Osteoblast (primary cell): ENCODE measurements around the gene SH3BP5. TPM values are rescaled to one million over a fixed set of nuclear protein-coding genes. Genes with fewer than 3 reads are reported as not detected.

ENCODE experiments used
- DNase-seq: peaks from one replicate; pipeline ENCODE4 v3.0.0; 2011; ENCODE audit warnings: low spot score, mixed read lengths; ENCODE audit not compliant: insufficient read length; ENCODE audit errors: missing footprints
- H2AFZ ChIP-seq: 2 replicates; pipeline ENCODE4 v1.6.0; 2011; ENCODE audit warnings: mild to moderate bottlenecking, low read length
- H3K27ac ChIP-seq: 2 replicates; pipeline ENCODE4 v1.5.1; 2011; ENCODE audit warnings: mild to moderate bottlenecking, low read depth, low read length, moderate library complexity
- H3K27me3 ChIP-seq: 2 replicates; pipeline ENCODE4 v1.6.0; 2012; ENCODE audit warnings: mild to moderate bottlenecking, control low read depth, inconsistent platforms, low read length, moderate library complexity; ENCODE audit not compliant: insufficient read depth
- H3K36me3 ChIP-seq: 2 replicates; pipeline ENCODE4 v1.5.1; 2011; ENCODE audit warnings: mild to moderate bottlenecking, low read length, control low read depth, moderate library complexity; ENCODE audit not compliant: insufficient read depth
- H3K4me1 ChIP-seq: 2 replicates; pipeline ENCODE4 v1.5.1; 2011; ENCODE audit warnings: mild to moderate bottlenecking, low read length, control low read depth, moderate library complexity; ENCODE audit not compliant: insufficient read depth
- H3K4me2 ChIP-seq: 2 replicates; pipeline ENCODE4 v1.6.0; 2011; ENCODE audit warnings: mild to moderate bottlenecking, low read length; ENCODE audit not compliant: insufficient read depth
- H3K4me3 ChIP-seq: fragments of 200-600 bp; sonication (generic); 3 replicates; pipeline ENCODE4 v1.5.1; 2012; ENCODE audit warnings: mild to moderate bottlenecking, low read length, inconsistent platforms; ENCODE audit not compliant: insufficient read depth
- H3K79me2 ChIP-seq: 2 replicates; pipeline ENCODE4 v1.6.0; 2012; ENCODE audit warnings: mild to moderate bottlenecking, low read length, control low read depth, inconsistent platforms; ENCODE audit not compliant: insufficient read depth
- H3K9me3 ChIP-seq: 2 replicates; pipeline ENCODE4 v1.5.1; 2011; ENCODE audit warnings: low read depth, low read length, control low read depth
- H4K20me1 ChIP-seq: 2 replicates; pipeline ENCODE4 v1.6.0; 2012; ENCODE audit warnings: mild to moderate bottlenecking, low read length, control low read depth; ENCODE audit not compliant: insufficient read depth
- total RNA-seq: library from RNA; depleted of rRNA; stranded (reverse); fragments of >200 nt; gene quantifications from 2 replicates; pipeline ENCODE4 v1.2.3, GENCODE V29; 2012
- TF ChIP-seq, protein P1 (sequence below): IDR thresholded peaks from 2 replicates; pipeline ENCODE4 v1.5.1; 2011; ENCODE audit warnings: mild to moderate bottlenecking, low read depth, low read length, moderate library complexity; ENCODE audit errors: extremely low read depth

Gene SH3BP5
- total RNA-seq, 1 donor: 67.3 TPM

DNA sequence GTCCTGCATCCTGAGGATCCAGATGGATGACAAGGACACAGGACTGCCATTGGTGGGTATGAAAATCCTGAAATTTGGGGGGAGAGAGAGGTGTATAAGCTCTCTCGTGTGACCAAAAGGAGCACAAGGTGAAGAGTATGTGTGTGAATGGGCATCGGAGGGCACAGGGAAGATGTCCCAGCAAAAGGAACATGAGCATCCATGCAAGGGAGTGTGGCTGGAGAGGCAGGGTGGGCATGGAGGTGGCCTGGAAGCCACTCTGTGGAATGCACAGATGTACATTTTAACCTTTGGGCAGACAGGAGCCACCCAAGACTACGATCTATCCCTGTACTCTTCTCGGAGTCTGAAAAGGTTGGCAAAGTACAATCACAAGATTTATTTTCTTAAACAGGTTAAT is 71.9 kb downstream of the SH3BP5 start:
- Histone ChIP-seq H3K4me1 (no peaks in the 10 kb centered on the region), H3K79me2 (peaks cover 28% of the 10 kb centered on the region), H4K20me1 (peaks cover 9% of the 10 kb centered on the region), H3K4me3 (no peak overlapping the region), H3K9me3 (no peaks in the 10 kb centered on the region), H3K27me3 (no peaks in the 10 kb centered on the region), H3K4me2 (no peak overlapping the region), H2AFZ (no peak overlapping the region), H3K27ac (no peak overlapping the region), H3K36me3 (peaks cover 62% of the 10 kb centered on the region)
- TF ChIP-seq, protein P1, sequence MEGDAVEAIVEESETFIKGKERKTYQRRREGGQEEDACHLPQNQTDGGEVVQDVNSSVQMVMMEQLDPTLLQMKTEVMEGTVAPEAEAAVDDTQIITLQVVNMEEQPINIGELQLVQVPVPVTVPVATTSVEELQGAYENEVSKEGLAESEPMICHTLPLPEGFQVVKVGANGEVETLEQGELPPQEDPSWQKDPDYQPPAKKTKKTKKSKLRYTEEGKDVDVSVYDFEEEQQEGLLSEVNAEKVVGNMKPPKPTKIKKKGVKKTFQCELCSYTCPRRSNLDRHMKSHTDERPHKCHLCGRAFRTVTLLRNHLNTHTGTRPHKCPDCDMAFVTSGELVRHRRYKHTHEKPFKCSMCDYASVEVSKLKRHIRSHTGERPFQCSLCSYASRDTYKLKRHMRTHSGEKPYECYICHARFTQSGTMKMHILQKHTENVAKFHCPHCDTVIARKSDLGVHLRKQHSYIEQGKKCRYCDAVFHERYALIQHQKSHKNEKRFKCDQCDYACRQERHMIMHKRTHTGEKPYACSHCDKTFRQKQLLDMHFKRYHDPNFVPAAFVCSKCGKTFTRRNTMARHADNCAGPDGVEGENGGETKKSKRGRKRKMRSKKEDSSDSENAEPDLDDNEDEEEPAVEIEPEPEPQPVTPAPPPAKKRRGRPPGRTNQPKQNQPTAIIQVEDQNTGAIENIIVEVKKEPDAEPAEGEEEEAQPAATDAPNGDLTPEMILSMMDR: no peak
- no peak for DNase-seq

DNA sequence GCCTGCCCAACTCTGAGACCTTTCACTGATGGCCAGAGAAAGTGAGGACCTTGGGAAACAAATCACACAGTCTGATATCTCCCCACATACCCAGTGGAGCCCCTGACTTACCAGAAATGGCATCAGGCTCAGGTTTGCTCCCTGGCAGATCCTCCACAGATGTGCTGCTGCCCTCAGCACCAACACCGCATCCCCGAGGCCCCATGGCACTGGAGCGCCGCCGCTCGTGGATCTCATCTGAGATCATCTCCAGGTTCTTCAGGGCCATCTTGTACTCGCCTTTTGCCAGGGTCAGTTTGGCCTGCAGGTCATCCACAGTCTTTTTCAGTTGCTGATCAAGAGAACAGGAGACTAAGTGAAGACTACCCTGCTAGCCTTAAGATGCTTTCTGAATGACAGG is 73.7 kb downstream of the SH3BP5 start:
- Histone ChIP-seq H3K27ac (no peak overlapping the region), H3K79me2 (peaks cover 14% of the 10 kb centered on the region), H3K4me3 (no peak overlapping the region), H3K4me1 (no peaks in the 10 kb centered on the region), H4K20me1 (peaks cover 7% of the 10 kb centered on the region), H3K4me2 (no peak overlapping the region), H2AFZ (no peak overlapping the region), H3K36me3 (peaks cover 81% of the 10 kb centered on the region), H3K27me3 (no peaks in the 10 kb centered on the region), H3K9me3 (no peaks in the 10 kb centered on the region)
- DNase-seq: no peak
- TF ChIP-seq, protein P1: no peak

DNA sequence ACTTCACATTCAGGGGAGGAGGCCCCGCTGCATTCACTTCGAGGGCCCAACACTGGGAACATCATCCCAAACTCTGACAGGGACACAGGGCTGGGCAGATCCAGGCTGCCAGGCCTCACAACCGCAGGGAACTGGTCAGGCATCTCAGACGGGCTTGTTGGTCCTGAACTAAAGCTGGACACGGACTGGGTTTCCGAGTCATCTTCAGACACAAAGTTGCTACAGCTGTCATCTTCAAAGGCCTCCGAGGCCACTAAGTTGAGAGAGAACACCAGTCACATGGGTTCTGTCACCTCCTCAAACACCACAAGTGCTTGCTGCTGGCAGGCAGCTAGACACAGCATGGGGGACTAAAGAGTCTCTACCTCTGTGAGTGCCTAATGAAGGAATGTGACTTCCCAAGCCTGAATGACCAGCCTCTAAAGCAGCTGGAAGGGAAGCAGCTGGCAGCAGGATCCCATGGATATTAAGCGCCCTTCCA is 75.5 kb downstream of the SH3BP5 start:
- Histone ChIP-seq H3K9me3 (no peaks in the 10 kb centered on the region), H4K20me1 (no peaks in the 10 kb centered on the region), H3K79me2 (peaks cover 5% of the 10 kb centered on the region), H3K4me1 (no peaks in the 10 kb centered on the region), H3K27ac (peak overlapping the region; percentile 2), H3K36me3 (peaks cover 92% of the 10 kb centered on the region), H2AFZ (no peak overlapping the region), H3K4me2 (no peak overlapping the region), H3K4me3 (no peak overlapping the region), H3K27me3 (no peaks in the 10 kb centered on the region)
- TF ChIP-seq, protein P1: no peak
- peak; percentile 29 for DNase-seq

DNA sequence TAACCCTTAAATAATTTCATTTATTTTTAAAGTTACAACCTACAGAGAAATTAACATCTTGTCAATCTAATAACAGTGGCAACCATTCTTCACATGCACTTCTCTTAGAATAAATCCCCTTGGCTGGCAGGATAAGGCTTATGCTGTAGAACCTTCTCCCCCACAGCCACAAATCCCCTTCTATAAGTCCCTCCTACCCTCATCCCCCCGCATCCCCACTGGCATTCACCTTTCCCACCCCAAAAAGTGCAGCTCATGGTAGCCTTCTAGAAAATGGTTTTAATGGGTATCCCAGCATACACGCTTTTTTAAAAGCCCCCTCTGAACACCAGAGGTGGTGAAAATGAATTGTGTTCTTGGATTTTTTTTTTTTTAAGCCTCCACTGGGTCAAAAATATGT is 77.2 kb downstream of the SH3BP5 start:
- H3K9me3 ChIP-seq: no peaks in the 10 kb centered on the region
- no peak overlapping the region for H3K27ac ChIP-seq
- no peaks in the 10 kb centered on the region for H3K79me2 ChIP-seq
- H4K20me1 ChIP-seq: no peaks in the 10 kb centered on the region
- H2AFZ ChIP-seq: no peak overlapping the region
- no peak overlapping the region for H3K4me2 ChIP-seq
- no peaks in the 10 kb centered on the region for H3K4me1 ChIP-seq
- DNase-seq: no peak
- TF ChIP-seq, protein P1: no peak
- H3K4me3 ChIP-seq: no peak overlapping the region
- H3K27me3 ChIP-seq: no peaks in the 10 kb centered on the region
- H3K36me3 ChIP-seq: peaks cover 89% of the 10 kb centered on the region
